ENCODE data around the gene RPH3AL.
"Not testable (repeated sequence)": the region's sequence is repeated elsewhere in the genome, so short reads cannot be mapped to it uniquely, and the experiment has no call there.

Gene RPH3AL

DNA sequence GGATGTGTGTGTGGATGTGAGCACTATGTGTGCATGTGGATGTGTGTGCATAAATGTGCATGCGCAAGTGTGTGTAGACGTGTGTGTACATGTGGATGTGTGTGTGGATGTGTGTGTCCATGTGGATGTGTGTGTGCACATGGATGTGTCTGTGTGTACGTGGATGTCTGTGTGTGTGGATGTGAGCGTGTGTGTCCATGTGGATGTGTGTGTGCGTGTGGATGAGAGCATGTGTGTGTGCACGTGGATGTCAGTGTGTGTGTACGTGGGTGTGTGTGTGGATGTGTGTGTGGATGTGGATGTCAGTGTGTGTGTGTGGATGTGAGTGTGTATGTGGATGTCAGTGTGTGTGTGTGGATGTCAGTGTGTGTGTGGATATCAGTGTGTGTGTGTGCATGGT lies 107.6 kb downstream of the RPH3AL start (continued):
- TF ChIP-seq, protein P1, sequence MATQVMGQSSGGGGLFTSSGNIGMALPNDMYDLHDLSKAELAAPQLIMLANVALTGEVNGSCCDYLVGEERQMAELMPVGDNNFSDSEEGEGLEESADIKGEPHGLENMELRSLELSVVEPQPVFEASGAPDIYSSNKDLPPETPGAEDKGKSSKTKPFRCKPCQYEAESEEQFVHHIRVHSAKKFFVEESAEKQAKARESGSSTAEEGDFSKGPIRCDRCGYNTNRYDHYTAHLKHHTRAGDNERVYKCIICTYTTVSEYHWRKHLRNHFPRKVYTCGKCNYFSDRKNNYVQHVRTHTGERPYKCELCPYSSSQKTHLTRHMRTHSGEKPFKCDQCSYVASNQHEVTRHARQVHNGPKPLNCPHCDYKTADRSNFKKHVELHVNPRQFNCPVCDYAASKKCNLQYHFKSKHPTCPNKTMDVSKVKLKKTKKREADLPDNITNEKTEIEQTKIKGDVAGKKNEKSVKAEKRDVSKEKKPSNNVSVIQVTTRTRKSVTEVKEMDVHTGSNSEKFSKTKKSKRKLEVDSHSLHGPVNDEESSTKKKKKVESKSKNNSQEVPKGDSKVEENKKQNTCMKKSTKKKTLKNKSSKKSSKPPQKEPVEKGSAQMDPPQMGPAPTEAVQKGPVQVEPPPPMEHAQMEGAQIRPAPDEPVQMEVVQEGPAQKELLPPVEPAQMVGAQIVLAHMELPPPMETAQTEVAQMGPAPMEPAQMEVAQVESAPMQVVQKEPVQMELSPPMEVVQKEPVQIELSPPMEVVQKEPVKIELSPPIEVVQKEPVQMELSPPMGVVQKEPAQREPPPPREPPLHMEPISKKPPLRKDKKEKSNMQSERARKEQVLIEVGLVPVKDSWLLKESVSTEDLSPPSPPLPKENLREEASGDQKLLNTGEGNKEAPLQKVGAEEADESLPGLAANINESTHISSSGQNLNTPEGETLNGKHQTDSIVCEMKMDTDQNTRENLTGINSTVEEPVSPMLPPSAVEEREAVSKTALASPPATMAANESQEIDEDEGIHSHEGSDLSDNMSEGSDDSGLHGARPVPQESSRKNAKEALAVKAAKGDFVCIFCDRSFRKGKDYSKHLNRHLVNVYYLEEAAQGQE (tag by site-specific recombination; IDR thresholded peaks at IDR 0.05) = no peak
- no peak for TF ChIP-seq SCRT1 (tag by site-specific recombination; IDR thresholded peaks at IDR 0.05; ENCODE audit: borderline replicate concordance)
- TF ChIP-seq TCF7L2 (IDR thresholded peaks at IDR 0.05; ENCODE audit: borderline replicate concordance, low read depth, low read length) = no peak
- no peak for TF ChIP-seq ZNF549 (tag by site-specific recombination; IDR thresholded peaks at IDR 0.05)
- TF ChIP-seq ZNF785 (tag by site-specific recombination; IDR thresholded peaks at IDR 0.05) = peak; percentile 45; the same call in 1 of the 2 replicates
- no peak for TF ChIP-seq ZNF350 (tag by site-specific recombination; IDR thresholded peaks at IDR 0.05)
- peak; percentile 87; the same call in 1 of the 2 replicates for TF ChIP-seq ZNF521 (tag by site-specific recombination; IDR thresholded peaks at IDR 0.05)
- TF ChIP-seq ZNF404 (tag by site-specific recombination; IDR thresholded peaks at IDR 0.05) = no peak
- peak; percentile 41; the same call in 1 of the 2 replicates for TF ChIP-seq ZNF239 (tag by site-specific recombination; IDR thresholded peaks at IDR 0.05)
- TF ChIP-seq ZNF366 (tag by site-specific recombination; conservative IDR thresholded peaks at IDR 0.05) = no peak
- TF ChIP-seq ZNF426 (tag by site-specific recombination; IDR thresholded peaks at IDR 0.05) = no peak
- TF ChIP-seq ZNF416 (tag by site-specific recombination; IDR thresholded peaks at IDR 0.05) = no peak
- 0 out of 2 replicates have a peak, but pooled peaks have one; percentile 41 for TF ChIP-seq ZNF777 (tag by site-specific recombination; IDR thresholded peaks at IDR 0.05; ENCODE audit: borderline replicate concordance)
- TF ChIP-seq ZNF423 (tag by site-specific recombination; IDR thresholded peaks at IDR 0.05) = no peak
- TF ChIP-seq, protein P2, sequence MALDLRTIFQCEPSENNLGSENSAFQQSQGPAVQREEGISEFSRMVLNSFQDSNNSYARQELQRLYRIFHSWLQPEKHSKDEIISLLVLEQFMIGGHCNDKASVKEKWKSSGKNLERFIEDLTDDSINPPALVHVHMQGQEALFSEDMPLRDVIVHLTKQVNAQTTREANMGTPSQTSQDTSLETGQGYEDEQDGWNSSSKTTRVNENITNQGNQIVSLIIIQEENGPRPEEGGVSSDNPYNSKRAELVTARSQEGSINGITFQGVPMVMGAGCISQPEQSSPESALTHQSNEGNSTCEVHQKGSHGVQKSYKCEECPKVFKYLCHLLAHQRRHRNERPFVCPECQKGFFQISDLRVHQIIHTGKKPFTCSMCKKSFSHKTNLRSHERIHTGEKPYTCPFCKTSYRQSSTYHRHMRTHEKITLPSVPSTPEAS (tag by site-specific recombination; IDR thresholded peaks at IDR 0.05) = peak; percentile 99
- no peak for TF ChIP-seq ZNF747 (tag by site-specific recombination; IDR thresholded peaks at IDR 0.05)
- TF ChIP-seq, protein P3, sequence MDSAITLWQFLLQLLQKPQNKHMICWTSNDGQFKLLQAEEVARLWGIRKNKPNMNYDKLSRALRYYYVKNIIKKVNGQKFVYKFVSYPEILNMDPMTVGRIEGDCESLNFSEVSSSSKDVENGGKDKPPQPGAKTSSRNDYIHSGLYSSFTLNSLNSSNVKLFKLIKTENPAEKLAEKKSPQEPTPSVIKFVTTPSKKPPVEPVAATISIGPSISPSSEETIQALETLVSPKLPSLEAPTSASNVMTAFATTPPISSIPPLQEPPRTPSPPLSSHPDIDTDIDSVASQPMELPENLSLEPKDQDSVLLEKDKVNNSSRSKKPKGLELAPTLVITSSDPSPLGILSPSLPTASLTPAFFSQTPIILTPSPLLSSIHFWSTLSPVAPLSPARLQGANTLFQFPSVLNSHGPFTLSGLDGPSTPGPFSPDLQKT (IDR thresholded peaks at IDR 0.05; ENCODE audit: borderline replicate concordance, low read depth, low read length) = no peak
- TF ChIP-seq, protein P4, sequence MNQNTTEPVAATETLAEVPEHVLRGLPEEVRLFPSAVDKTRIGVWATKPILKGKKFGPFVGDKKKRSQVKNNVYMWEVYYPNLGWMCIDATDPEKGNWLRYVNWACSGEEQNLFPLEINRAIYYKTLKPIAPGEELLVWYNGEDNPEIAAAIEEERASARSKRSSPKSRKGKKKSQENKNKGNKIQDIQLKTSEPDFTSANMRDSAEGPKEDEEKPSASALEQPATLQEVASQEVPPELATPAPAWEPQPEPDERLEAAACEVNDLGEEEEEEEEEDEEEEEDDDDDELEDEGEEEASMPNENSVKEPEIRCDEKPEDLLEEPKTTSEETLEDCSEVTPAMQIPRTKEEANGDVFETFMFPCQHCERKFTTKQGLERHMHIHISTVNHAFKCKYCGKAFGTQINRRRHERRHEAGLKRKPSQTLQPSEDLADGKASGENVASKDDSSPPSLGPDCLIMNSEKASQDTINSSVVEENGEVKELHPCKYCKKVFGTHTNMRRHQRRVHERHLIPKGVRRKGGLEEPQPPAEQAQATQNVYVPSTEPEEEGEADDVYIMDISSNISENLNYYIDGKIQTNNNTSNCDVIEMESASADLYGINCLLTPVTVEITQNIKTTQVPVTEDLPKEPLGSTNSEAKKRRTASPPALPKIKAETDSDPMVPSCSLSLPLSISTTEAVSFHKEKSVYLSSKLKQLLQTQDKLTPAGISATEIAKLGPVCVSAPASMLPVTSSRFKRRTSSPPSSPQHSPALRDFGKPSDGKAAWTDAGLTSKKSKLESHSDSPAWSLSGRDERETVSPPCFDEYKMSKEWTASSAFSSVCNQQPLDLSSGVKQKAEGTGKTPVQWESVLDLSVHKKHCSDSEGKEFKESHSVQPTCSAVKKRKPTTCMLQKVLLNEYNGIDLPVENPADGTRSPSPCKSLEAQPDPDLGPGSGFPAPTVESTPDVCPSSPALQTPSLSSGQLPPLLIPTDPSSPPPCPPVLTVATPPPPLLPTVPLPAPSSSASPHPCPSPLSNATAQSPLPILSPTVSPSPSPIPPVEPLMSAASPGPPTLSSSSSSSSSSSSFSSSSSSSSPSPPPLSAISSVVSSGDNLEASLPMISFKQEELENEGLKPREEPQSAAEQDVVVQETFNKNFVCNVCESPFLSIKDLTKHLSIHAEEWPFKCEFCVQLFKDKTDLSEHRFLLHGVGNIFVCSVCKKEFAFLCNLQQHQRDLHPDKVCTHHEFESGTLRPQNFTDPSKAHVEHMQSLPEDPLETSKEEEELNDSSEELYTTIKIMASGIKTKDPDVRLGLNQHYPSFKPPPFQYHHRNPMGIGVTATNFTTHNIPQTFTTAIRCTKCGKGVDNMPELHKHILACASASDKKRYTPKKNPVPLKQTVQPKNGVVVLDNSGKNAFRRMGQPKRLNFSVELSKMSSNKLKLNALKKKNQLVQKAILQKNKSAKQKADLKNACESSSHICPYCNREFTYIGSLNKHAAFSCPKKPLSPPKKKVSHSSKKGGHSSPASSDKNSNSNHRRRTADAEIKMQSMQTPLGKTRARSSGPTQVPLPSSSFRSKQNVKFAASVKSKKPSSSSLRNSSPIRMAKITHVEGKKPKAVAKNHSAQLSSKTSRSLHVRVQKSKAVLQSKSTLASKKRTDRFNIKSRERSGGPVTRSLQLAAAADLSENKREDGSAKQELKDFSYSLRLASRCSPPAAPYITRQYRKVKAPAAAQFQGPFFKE (tag by site-specific recombination; IDR thresholded peaks at IDR 0.05; ENCODE audit: borderline replicate concordance) = peak; percentile 30; the same call in 1 of the 2 replicates
- no peak for TF ChIP-seq ZNF221 (tag by site-specific recombination; IDR thresholded peaks at IDR 0.05; ENCODE audit: borderline replicate concordance)
- TF ChIP-seq ZSCAN30 (tag by site-specific recombination; IDR thresholded peaks at IDR 0.05) = no peak
- 0 out of 2 replicates have a peak, but pooled peaks have one; percentile 23 for TF ChIP-seq GLI4 (tag by site-specific recombination; IDR thresholded peaks at IDR 0.05)
- no peak for TF ChIP-seq ZNF394 (tag by site-specific recombination; IDR thresholded peaks at IDR 0.05; ENCODE audit: borderline replicate concordance)
- TF ChIP-seq, protein P5, sequence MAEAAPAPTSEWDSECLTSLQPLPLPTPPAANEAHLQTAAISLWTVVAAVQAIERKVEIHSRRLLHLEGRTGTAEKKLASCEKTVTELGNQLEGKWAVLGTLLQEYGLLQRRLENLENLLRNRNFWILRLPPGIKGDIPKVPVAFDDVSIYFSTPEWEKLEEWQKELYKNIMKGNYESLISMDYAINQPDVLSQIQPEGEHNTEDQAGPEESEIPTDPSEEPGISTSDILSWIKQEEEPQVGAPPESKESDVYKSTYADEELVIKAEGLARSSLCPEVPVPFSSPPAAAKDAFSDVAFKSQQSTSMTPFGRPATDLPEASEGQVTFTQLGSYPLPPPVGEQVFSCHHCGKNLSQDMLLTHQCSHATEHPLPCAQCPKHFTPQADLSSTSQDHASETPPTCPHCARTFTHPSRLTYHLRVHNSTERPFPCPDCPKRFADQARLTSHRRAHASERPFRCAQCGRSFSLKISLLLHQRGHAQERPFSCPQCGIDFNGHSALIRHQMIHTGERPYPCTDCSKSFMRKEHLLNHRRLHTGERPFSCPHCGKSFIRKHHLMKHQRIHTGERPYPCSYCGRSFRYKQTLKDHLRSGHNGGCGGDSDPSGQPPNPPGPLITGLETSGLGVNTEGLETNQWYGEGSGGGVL (tag by site-specific recombination; IDR thresholded peaks at IDR 0.05) = no peak

DNA sequence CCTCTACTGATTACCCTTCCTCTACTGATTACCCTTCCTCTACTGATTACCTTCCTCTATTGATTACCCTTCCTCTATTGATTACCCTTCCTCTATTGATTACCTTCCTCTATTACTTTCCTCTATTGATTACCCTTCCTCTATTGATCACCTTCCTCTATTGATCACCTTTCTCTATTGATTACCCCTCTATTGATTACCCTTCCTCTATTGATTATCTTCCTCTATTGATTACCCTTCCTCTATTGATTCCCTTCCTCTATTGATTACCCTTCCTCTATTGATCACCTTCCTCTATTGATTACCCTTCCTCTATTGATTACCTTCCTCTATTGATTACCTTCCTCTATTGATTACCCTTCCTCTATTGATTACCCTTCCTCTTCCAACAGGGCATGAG lies 108.7 kb downstream of the RPH3AL start:
- H3K36me3 ChIP-seq (ENCODE audit: control insufficient read depth in 2 of 2, insufficient read depth in 1 of 2, low read length in 2 of 2); H3K4me3 ChIP-seq (ENCODE audit: low read depth, low read length); H3K4me1 ChIP-seq (ENCODE audit: control insufficient read depth, insufficient read depth, low read length); H3K9me3 ChIP-seq (ENCODE audit: control insufficient read depth, insufficient read depth, low read depth, low read length); POLR2A ChIA-PET; CTCF ChIA-PET; H3K27ac ChIP-seq (ENCODE audit: extremely low read depth, low read depth, low read length): not testable (repeated sequence)
